Ecto neural progenitor cell (in vitro differentiated cells): Measurements from ENCODE around the gene NOXA1.
A peak's percentile ranks its signal among the peaks of the same experiment; 100 is the strongest.
"Not testable (repeated sequence)": the region's sequence is repeated elsewhere in the genome, so short reads cannot be mapped to it uniquely, and the experiment has no call there.

Experiments used
- DNase-seq: peaks from one replicate; pipeline ENCODE4 v3.0.0-alpha.2; 2018; ENCODE audit warnings: low spot score

Gene NOXA1

DNA sequence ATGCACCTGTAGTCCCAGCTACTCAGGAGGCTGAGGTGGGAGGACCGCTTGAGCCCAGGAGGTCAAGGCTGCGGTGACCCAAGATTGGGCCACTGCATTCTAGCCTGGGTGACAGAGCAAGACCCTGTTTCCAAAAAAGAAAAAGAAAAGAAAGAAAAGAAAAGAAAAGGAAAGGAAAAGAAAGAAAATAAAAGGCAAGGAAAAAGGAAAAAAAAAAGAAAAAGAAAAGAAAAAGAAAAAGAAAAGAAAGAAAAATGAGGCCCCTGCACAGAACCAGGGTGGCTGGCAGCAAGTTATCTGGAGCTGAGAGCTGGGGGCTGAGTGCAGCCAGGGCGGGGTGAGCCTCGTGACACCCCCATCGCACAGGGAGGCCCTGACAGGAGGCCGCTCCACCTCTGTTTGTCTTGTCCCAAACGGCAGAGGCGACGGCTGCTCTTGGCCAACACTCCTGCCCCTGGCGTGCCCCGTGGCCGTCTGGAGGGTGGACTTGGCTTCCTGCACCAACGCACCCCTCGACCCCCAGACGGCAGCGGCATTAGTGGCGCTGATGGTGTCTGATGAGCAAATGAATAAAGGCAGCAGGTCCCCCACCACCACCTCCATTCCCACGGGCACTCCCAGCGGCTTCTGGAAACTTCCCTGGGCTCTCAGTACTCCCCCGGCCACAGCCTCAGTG lies 17.0 kb upstream of the NOXA1 start:
- DNase-seq, result no peak

DNA sequence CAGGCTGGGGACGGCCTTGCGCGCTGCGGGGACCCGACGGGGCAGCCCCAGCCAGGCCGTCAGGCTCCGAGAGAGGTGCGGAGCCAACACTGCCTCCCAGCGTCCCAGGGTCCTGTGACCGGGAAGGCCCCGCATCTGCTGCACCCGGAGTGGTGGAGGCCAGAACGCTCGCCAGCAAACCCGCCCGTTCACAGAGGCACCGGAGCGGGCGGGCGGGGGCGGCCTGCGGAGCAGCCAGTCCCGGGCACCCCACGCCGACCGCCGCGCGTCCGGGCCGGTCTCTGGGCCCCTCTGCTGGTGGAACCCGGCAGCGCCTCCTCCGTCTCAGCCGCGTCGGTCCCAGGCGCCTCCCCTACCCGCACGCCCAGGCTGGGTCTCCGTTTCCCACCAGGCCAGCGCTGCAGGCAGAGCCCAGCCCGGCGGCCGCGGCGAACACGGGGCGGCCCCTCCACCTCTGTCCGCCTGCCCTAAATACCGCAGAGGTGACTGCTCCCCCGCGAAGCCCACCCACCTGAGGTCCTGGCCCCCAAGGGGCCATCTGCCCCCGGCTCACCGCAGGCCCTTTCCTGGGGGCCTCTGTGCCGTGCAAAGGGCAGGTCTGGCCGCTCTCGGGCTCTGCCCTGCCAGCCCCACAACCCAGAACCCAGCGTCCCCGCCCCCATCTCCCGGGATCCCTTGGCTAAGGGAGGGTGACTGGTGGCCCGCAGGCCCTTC lies 16.2 kb upstream of the NOXA1 start:
- DNase-seq, result peak; percentile 91

DNA sequence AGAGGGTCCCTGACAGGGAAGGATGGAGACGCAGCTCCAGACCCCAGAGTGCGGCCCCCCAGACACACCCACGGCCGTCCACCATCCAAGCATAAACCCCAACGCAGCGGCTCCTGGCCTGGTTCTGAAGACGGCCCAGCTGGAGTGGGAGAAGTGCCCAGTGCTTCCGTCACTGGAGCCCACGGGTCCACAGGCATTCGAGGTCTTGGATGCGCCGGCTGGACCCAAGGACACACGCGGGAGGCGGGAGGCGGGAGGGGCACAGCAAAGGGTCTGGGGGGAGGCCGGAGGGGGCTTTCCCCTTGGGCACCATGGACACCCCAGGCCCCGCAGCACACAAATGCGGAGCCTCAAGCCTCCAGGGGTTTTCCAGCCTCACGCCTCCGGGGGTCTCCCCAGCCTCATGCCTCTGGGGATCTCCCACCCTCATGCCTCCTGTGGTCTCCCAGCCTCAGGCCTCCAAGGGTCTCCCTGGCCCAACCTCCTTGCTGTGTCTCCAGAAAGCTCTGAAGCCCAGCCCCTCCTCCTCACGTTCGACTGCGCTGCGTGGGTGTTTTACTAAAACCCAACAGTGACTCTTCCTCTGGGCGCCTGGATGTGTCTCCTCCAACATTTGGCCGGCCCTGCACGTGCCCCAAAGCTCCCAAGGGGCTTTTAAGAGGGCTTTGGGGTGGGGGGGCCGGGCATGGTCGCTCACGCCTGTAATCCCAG lies 15.4 kb upstream of the NOXA1 start:
- DNase-seq, result no peak

DNA sequence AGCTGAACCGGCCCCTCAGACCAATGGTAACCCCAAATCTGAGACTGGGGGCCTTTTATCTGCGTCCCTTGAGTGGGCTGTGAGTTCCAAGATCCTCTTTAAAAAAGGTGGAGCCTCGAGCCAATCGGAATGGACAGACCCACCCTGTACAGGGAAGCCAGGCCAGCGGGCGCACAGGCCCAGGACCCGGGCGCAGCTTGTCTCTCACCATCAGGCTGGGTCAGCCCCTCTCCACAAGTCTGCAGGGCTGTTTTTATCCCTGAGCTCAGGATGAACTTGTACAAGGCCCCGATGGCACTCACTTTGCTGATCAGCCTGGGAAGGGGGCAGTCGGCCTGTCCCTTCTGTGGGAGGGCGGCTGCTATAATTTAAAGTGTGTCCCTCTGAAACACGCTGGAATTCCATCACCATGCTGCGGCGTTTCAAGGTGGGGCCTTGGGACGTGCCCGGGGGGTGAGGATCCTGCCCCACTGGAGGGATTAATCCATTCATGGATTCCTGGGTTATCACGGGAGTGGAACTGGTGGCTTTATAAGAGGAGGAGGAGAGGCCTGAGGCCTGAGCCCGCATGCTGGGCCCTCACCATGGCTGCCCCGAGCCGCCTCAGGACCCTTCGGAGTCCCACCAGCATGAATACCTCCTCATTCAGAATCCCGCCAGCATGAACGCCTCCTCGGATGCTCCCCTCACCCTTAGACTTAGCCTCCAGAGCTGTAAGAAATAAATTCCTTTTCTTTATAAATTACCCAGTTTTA lies 14.4 kb upstream of the NOXA1 start:
- no peak for DNase-seq

DNA sequence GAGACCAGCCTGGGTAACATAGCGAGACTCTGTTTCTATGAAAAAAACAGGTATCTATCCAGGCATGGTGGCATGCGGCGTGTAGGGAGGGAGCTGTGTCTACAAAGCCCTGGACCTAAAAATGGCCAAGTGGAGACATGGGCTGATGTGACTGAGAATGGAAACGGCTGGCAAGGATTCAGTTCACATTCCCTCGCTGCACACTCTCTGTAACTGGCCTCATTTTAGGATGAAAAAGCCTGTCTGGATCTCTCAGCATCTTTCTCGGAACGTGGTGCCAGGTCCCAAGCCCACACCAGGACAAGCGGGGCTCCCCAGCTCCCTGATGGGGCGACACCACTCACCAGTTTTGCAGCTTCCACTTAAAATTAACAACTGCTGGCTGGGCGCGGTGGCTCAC lies 13.7 kb upstream of the NOXA1 start:
- no peak for DNase-seq

DNA sequence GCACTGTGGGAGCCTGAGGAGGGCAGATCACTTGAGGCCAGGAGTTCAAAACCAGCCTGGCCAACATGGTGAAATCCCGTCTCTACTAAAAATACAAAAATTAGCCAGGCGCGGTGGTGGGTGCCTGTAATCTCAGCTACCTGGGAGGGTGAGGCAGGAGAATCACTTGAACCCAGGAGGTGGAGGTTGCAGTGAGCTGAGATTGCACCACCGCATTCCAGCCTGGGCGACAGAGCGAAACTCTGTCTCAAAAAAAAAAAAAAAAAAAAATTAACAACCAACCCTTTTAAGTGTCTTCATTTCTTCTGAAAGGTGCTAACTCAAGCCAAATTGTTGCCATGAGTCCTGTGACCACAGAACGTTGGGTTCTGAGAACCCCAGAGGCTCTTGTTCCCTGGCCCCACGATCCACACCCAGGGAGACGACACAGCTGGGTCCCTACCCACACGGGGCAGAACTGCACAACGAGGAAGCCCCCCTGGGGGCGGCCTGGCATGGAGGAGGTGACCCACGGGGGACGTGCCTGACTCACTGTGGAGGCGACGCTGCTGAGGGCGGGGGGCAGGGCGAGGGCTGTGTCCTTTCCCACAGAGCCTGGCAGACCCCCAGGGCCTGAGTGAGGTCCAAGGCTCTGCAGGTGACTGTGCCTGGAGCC lies 12.8 kb upstream of the NOXA1 start:
- DNase-seq, result not testable (repeated sequence)

DNA sequence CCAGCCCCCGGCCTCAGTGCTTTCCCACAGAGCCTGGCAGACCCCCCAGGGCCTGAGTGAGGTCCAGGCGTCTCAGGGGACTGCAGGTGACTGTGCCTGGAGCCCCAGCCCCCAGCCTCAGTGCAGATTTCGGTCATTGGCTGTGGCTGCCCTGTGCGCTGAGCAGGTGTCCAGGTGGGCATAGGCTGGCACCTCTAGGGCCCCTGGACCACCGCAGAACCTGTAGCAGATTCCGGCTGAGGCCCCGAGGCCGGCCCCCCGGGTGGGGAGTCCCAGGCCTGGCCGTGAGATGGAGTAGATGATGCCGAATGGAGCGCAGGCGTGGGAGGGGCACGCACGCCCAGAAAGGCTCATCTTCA lies 12.3 kb upstream of the NOXA1 start:
- DNase-seq, result no peak

DNA sequence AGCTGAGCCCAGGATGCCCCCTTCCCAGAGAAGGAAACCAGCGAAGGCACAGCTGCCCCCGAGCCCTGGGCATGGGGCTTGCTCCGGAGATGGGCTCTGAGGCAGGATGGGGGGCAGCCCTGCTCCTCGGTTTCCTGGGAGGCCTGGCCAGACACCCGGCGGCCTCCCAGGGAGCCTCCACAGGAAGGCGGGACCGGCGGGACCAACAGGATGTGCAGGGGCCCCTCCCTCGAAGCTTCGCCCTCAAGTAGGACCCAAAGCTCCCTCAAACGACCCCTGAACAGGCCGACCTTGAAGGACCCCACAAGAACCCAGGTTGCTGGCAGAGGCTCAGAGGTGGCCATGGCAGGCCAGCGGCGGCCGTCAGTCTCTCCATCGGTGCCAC lies 11.9 kb upstream of the NOXA1 start:
- no peak for DNase-seq

DNA sequence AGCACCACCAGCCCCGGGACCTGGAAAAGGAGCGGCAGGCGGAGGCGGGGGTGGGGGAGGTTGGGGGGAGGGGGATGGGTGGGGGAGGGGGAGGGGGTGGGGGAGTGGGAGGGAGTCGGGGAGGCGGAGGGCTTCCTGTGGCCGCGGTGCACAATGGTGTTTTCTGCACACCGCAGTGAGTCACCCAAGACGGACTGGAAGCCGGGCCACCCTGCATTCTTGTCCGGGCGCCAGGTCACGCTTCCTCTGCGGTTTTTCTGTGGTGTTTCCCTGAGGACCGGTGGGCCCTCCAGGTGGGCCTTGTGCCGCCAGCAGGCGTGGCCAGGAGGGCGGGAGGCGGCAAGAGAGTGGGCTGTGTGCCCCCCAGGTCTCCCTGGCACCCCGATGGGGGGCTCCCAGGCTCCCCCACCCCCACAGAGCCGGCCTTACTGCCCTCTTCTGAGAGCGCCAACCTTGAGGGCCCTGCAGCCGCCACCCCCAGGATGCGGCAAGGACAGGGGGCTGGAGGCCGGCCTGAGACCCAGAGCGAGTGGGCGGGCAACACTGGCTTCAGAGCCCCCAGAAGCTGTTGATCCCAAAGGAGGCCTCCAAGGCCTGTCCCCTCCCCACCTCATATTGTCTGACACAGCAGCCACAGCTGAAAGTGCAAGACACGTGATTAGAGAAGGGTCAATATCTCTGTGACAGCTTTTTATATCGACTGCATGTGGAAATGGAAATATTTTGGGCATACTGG lies 11.4 kb upstream of the NOXA1 start:
- no peak for DNase-seq

DNA sequence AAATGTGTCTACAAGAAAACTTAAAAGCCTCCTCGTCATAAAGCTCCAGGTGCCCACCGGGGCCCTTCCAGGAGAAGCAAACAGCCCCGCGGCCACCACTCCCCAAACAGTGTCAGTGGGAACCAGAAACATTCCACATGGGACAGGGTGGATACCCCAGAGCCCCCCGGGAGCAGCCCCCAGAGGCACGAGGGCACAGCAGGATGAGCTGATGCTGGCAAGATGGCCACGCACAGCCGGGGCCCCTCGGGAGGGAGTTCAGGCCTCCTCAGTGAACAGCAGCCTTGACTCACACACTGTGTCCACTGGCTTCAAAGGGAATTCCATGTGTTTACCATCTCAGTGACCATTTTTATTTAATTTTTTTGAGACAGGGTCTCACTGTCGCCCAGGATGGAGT lies 10.8 kb upstream of the NOXA1 start:
- no peak for DNase-seq

DNA sequence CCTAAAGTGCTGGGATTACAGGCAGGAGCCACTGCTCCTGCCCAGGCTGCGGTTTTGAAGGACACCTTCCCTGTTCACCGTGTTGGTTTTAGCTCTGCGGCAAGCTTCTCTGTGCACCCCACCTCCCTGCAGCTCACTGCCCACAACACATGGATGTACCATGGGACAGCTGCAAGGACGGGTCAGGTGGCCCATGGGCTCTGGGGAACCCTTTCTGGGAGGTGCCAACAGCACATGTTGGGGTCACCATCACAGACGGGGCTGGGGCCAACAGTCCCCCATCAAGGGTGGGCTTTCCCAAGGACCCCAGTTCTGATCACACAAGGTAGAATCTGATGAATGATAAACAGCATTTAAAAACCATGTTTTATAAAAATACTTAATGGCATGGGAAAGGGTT lies 7.7 kb upstream of the NOXA1 start:
- DNase-seq, result no peak

DNA sequence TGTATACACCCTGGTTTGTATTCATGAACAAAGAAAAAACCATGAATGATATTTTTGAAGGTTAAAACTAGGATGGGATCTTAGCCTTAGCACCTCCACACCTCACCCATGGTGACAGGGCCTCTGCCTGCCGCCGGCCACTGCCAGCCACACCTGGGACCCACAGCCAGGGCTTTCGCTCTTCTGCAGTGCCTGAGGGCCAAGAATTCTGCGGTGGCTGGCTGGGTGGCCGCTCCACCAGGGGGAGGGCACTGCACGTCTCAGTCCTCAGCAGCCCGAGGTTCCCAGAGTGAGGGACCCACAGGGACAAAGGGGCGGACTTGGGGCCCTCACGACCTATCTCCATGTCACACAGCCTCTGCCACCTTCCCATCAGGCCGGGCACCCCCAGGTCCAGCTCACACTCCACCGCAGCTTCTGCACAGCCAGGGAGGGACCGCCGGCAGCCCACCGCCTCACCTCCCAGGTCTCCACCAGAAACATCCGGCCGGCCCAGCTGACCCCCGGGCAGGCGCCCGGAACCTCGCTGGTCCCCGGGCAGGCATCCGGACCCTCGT lies 7.1 kb upstream of the NOXA1 start:
- no peak for DNase-seq

DNA sequence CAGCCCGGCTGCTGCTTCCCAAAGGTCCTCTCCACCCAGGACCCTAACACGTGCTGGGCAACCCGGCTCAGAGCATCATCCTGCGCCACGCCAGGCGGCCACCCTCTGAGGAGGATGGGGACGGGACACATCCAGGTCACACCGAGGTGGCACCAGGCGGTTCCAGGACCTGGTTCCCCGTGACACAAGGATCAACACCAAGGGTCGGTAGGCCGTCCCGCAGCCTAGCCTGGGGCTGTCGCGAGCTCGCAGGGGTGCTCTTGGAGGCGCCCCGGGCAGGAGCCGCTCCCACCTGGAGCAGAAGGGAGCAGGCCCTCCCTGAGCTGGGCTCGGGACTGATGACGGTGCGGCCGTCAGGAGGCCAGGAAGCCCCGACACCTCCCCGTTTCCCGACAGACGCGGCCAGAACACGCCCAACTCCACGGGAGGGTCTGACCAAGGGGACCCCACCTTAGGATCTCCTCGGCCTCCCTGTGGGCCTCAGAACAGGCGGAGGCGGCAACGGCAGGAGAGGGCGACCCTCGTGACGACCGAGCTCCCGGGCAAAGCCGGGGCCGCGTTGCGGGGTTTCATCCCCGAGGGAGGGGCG lies 6.5 kb upstream of the NOXA1 start:
- DNase-seq, result no peak

DNA sequence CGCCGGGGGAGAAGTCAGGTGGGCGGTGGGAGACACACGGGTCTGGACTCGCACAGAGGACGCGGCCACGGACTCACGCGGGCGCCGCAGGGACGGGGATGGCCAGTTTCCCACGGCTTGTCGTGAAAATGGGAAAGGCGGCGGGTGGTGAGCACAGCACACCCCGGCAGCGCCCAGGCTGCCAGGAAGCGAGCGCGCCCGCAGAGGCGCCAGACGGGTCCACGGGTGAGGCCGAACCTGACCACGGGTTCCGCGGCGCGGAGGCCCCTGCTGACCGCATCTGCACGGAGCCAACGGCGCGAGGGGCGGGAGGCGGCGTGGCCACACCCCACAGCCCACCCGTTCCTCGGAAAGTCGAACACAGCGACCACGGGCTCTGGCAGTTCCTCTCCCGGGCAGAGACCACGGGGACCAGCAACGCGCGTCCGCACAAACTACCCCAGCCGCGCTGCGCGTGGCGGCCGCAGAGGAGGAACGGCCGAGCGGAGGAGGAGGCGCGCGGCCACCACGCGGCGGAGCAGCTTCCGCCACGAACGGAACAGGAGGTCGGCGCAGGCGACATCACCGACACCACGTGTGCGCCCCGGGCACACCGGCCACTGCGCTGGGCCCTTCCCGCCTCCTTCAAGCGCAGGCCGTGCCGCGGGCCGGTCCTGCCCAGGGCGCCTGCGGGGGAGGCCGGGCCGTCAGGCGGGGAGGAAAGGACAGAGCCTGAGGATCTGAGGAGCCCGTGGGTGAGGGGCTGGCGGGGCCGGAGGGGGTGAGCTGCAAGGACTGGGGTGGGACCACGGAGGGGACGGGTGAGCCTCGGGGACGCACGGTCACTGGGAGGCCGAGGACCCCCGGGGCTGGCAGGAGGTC lies 5.8 kb upstream of the NOXA1 start:
- DNase-seq, result no peak

DNA sequence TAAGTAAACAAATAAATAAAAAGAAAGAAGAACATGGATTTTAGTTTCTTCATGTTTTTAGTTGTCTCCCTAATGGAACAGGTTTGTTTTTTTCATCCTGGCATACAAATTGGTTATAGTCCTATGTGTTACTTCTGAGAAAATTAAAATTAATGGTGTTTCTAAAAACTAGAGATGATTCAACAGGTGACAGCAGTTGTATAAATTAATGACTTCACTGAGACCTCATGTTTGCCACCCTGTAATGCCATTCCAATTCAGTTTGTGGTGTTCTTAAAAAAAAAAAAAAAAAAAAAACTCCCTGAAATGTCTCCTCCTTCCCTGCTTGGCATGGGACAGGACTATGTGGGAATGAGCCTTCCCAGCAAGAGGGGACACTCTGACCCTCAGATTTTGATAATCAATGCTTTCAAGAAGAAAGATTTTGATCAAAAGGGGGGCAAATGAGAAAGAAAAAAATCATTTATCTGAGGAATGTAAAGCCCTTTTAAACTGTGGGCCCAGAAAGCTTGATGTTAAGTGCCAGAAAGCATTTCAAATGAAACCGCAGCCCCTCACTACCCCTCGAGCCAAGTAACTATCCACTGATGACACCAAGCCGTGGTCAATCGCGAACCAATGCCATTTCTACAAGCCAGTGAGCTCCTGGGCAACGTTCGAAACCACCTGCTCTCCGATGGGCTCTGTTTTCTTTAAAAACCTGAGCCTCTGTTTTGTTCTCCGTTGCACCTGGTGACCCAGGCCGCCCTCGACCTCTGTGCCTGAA lies 1.2 kb upstream of the NOXA1 start:
- DNase-seq, result no peak

DNA sequence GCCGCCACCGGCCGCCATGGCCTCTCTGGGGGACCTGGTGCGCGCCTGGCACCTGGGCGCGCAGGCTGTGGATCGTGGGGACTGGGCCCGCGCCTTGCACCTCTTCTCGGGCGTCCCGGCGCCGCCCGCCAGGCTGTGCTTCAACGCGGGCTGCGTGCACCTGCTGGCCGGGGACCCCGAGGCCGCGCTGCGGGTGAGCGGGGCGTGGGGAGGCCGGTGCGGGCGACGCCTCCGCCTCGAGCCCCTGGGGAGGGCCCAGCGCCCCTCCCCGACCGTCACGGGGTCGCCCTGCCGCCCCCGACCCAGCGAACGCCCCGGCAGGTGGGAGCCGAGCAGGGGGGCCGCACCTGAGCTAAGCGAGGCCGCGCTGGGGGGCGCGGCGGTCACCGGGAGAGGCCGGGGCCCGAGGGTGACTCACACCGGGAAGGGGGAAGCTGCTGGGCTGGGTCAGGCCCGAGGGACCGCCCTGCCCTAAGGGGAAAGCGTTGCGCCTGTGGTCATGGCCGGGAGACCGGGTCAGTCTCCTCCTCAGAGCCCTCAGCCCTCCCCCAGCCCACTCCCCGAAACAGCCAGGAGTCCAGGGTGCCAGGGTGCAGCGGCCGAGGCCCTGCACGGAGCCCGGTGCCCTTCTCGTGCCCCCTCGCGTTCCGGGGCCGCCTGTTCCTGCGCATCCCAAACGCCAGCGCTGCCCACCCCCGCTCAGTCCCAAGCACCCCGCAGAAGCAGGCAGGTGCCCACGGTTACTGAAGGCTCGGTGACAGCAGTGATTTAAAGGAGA lies 510 bp downstream of the NOXA1 start:
- no peak for DNase-seq

DNA sequence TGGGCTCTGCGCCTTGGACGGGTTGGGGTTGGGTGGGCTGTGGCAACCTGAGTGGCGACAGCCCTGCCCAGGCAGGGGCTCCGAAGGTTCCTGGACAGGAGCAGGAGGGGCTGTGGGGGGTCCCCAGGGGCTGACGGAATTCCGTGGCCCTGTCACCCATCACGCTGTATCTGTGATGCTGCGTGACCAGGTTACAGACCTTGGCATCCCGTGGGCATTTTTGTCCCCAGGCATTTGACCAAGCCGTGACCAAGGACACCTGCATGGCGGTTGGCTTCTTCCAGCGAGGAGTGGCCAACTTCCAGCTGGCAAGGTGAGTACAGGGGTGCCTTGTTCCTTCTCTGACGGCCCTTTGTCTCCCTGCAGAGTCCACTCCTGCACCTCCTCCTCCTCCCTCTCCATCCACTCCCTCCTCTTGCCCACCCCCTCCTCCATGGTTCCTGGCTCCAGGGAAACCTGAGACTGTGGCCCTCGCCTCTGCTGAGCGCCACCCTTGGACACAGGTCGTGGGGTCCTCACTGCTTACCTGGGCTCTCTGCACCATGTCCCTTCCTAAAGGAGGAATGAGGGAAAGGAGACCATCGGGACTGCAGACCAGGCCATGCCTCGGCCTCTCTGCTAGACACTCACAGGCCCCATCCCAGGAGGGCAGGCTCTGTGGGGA lies 3.0 kb downstream of the NOXA1 start:
- DNase-seq, result no peak
